Activated T-cell treated with anti-CD3 and anti-CD28 coated beads, Interleukin-2, amount 50 U/mL, for 72 hours (primary cell): Measurements from ENCODE around the gene ARHGAP15. TPM values are rescaled to one million over a fixed set of nuclear protein-coding genes. Genes with fewer than 3 reads are reported as not detected.
A peak's percentile ranks its signal among the peaks of the same experiment; 100 is the strongest.

Experiments used
- ATAC-seq, 2 donors: fragments of 150-1000 bp; cut with Tn5 transposase; replicated peaks in 1 of 2; 2 replicates each; pipeline ENCODE4 v1.10.0; 2021; ENCODE audit warnings: moderate library complexity in 2 of 2, mild to moderate bottlenecking in 1 of 2
- DNase-seq, 2 donors: peaks; one replicate each; pipeline ENCODE4 v3.0.0; 2021 to 2022; ENCODE audit warnings: mixed read lengths in 1 of 2
- H3K27ac Mint-ChIP-seq: one replicate; pipeline ENCODE4 v1.8.0; 2022; ENCODE audit warnings: mild to moderate bottlenecking, moderate library complexity, mixed read lengths
- H3K27me3 Mint-ChIP-seq: one replicate; pipeline ENCODE4 v1.8.0; 2022; ENCODE audit warnings: low read depth, mixed read lengths
- H3K36me3 Mint-ChIP-seq, 2 donors: one replicate each; pipeline ENCODE4 v1.8.0; 2022; ENCODE audit warnings: mixed read lengths in 2 of 2, mild to moderate bottlenecking in 1 of 2; ENCODE audit not compliant: insufficient read depth in 2 of 2
- H3K4me1 Mint-ChIP-seq: one replicate; pipeline ENCODE4 v1.8.0; 2022; ENCODE audit warnings: low read depth, mixed read lengths
- H3K4me3 Mint-ChIP-seq, 2 donors: one replicate each; pipeline ENCODE4 v1.8.0; 2022; ENCODE audit warnings: mild to moderate bottlenecking in 2 of 2, mixed read lengths in 2 of 2, moderate library complexity in 2 of 2
- H3K9me3 Mint-ChIP-seq, 2 donors: one replicate each; pipeline ENCODE4 v1.8.0; 2022; ENCODE audit warnings: mixed read lengths in 2 of 2
- total RNA-seq, 2 donors: library from RNA; stranded (reverse); gene quantifications; one replicate each; pipeline ENCODE4 v1.2.3, GENCODE V29; 2022

The ARHGAP15 gene
- total RNA-seq, 2 donors from 2014 or later: 94.6 to 111 TPM

- H3K4me1 Mint-ChIP-seq: peaks cover 12% of the 10 kb centered on the region
- ATAC-seq (no peak), DNase-seq (no peak)
- no peaks in the 10 kb centered on the region for H3K27me3 Mint-ChIP-seq
- H3K9me3 Mint-ChIP-seq: no peaks in the 10 kb centered on the region
- H3K4me3 Mint-ChIP-seq: no peak overlapping the region
- peaks cover 2 to 11% of the 10 kb centered on the region in 2 donors for H3K36me3 Mint-ChIP-seq
- no peak overlapping the region for H3K27ac Mint-ChIP-seq
These were observed 374.1 kb downstream of the ARHGAP15 start for GRCh38 chr2:143503280-143503679.

DNA sequence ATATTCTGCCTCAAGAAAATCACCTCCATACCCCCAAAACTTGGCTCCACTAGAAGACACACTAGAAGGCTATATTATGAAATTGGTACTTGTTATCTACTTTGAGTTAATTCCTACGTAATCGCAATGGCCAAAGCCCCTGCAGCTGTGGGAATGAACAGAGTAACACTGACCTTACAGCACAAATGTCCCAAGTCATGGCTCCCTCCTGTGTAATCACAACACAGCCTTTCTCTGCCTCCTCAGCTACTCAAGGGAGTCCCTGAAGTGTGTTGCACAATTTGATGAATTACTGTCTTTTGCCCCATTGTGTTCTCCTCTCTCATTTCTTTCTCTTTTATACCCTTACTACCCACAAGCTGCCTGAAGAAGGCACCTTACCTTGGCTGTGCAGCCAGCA, 375.2 kb downstream of the ARHGAP15 start:
- H3K27ac Mint-ChIP-seq: no peak overlapping the region
- H3K9me3 Mint-ChIP-seq: no peaks in the 10 kb centered on the region
- ATAC-seq (no peak), DNase-seq (no peak)
- H3K4me1 Mint-ChIP-seq: peaks cover 12% of the 10 kb centered on the region
- H3K36me3 Mint-ChIP-seq: peaks cover 2 to 11% of the 10 kb centered on the region in 2 donors
- H3K27me3 Mint-ChIP-seq: no peaks in the 10 kb centered on the region
- H3K4me3 Mint-ChIP-seq: no peak overlapping the region

GRCh38 chr2:143505542-143505941, 376.3 kb downstream of the ARHGAP15 start:
- DNase-seq: no peak
- Mint-ChIP-seq H3K9me3 (no peaks in the 10 kb centered on the region), H3K36me3 (peaks cover 2 to 12% of the 10 kb centered on the region in 2 donors), H3K4me1 (peaks cover 12% of the 10 kb centered on the region), H3K27ac (no peak overlapping the region), H3K27me3 (no peaks in the 10 kb centered on the region), H3K4me3 (no peak overlapping the region)
- no peak for ATAC-seq

- Mint-ChIP-seq H3K9me3 (no peaks in the 10 kb centered on the region), H3K4me3 (no peak overlapping the region), H3K27ac (no peak overlapping the region), H3K27me3 (no peaks in the 10 kb centered on the region), H3K36me3 (peaks cover 4 to 12% of the 10 kb centered on the region in 2 donors), H3K4me1 (no peaks in the 10 kb centered on the region)
- DNase-seq (peak in 1 of 2 donors; percentile 6), ATAC-seq (peak in 1 of 2 donors; percentile 34)
These were observed 383.9 kb downstream of the ARHGAP15 start for GRCh38 chr2:143513081-143513480.

GRCh38 chr2:143514413-143514812, 385.2 kb downstream of the ARHGAP15 start:
- ATAC-seq: peak in 1 of 2 donors; percentile 33
- Mint-ChIP-seq H3K4me1 (no peaks in the 10 kb centered on the region), H3K9me3 (no peaks in the 10 kb centered on the region), H3K36me3 (peaks cover 4 to 10% of the 10 kb centered on the region in 2 donors), H3K4me3 (no peak overlapping the region), H3K27me3 (no peaks in the 10 kb centered on the region), H3K27ac (no peak overlapping the region)
- no peak for DNase-seq

DNA sequence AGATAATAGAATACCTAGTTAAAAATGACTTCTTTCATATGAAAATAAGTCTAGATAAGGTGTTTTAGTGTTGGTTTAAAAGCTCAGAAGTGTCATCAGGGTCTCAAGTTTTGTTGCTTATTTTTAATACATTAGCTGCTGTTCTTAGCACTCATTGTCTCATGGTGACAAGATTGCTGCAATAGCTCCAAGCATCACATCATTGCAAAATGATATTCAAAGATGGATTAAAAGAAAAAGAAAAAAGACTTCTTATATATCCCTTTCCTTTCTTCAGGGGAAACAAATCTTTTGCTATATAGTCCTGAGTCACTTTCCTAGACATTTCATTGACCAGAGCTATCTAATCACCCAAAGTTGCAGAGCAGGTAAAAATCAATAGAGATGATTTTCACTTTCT, 386.1 kb downstream of the ARHGAP15 start:
- Mint-ChIP-seq H3K27ac (no peak overlapping the region), H3K36me3 (peaks cover 4 to 10% of the 10 kb centered on the region in 2 donors), H3K9me3 (no peaks in the 10 kb centered on the region), H3K4me1 (no peaks in the 10 kb centered on the region), H3K4me3 (no peak overlapping the region), H3K27me3 (no peaks in the 10 kb centered on the region)
- ATAC-seq (no peak), DNase-seq (no peak)

- Mint-ChIP-seq H3K4me1 (peaks cover 12% of the 10 kb centered on the region), H3K36me3 (peaks cover 4 to 10% of the 10 kb centered on the region in 2 donors), H3K4me3 (no peak overlapping the region), H3K27ac (no peak overlapping the region), H3K27me3 (no peaks in the 10 kb centered on the region), H3K9me3 (no peaks in the 10 kb centered on the region)
- ATAC-seq (no peak), DNase-seq (no peak)
These were observed 390.3 kb downstream of the ARHGAP15 start for GRCh38 chr2:143519521-143519920.

- no peak for DNase-seq
- no peak for ATAC-seq
- H3K27me3 Mint-ChIP-seq: no peaks in the 10 kb centered on the region
- H3K27ac Mint-ChIP-seq: peak overlapping the region; percentile 72
- no peaks in the 10 kb centered on the region for H3K9me3 Mint-ChIP-seq
- no peak overlapping the region for H3K4me3 Mint-ChIP-seq
- H3K36me3 Mint-ChIP-seq: peaks cover 0 to 13% of the 10 kb centered on the region in 2 donors
- peaks cover 24% of the 10 kb centered on the region for H3K4me1 Mint-ChIP-seq
These were observed 392.2 kb downstream of the ARHGAP15 start for GRCh38 chr2:143521396-143521795.

DNA sequence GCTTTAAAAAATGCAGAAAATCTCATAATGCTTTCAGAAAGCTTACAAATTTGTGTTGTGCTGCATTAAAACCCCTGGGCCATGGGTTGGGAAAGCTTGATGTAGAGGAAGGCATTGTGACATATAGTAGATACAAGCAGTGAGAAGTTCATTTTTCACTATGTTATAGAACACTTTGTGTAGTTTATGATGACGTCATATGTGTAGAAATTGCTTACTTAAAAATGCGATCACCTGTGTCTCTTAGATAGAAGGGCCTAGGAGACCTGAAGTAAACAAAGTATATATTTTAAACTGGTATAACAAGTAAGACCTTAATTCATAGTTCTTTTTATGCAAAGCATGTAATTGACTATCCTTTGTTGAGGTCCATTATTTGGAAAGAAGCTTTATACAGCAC, 393.5 kb downstream of the ARHGAP15 start:
- H3K36me3 Mint-ChIP-seq: peaks cover 0 to 10% of the 10 kb centered on the region in 2 donors
- H3K4me3 Mint-ChIP-seq: no peak overlapping the region
- H3K27me3 Mint-ChIP-seq: no peaks in the 10 kb centered on the region
- ATAC-seq (no peak), DNase-seq (no peak)
- H3K9me3 Mint-ChIP-seq: no peaks in the 10 kb centered on the region
- peaks cover 24% of the 10 kb centered on the region for H3K4me1 Mint-ChIP-seq
- H3K27ac Mint-ChIP-seq: no peak overlapping the region

- DNase-seq: no peak
- peaks cover 35% of the 10 kb centered on the region for H3K4me1 Mint-ChIP-seq
- no peak for ATAC-seq
- H3K27me3 Mint-ChIP-seq: no peaks in the 10 kb centered on the region
- H3K27ac Mint-ChIP-seq: no peak overlapping the region
- no peaks in the 10 kb centered on the region for H3K9me3 Mint-ChIP-seq
- no peak overlapping the region for H3K4me3 Mint-ChIP-seq
- peaks cover 2 to 13% of the 10 kb centered on the region in 2 donors for H3K36me3 Mint-ChIP-seq
These were observed 394.9 kb downstream of the ARHGAP15 start for GRCh38 chr2:143524119-143524553.

GRCh38 chr2:143524559-143525401, 395.6 kb downstream of the ARHGAP15 start:
- no peak for ATAC-seq
- no peak overlapping the region for H3K27ac Mint-ChIP-seq
- peaks cover 41% of the 10 kb centered on the region for H3K4me1 Mint-ChIP-seq
- H3K36me3 Mint-ChIP-seq: peaks cover 3 to 17% of the 10 kb centered on the region in 2 donors
- H3K27me3 Mint-ChIP-seq: no peaks in the 10 kb centered on the region
- H3K4me3 Mint-ChIP-seq: peak overlapping the region in 1 of 2 donors; percentile 21
- no peaks in the 10 kb centered on the region for H3K9me3 Mint-ChIP-seq
- DNase-seq: no peak

DNA sequence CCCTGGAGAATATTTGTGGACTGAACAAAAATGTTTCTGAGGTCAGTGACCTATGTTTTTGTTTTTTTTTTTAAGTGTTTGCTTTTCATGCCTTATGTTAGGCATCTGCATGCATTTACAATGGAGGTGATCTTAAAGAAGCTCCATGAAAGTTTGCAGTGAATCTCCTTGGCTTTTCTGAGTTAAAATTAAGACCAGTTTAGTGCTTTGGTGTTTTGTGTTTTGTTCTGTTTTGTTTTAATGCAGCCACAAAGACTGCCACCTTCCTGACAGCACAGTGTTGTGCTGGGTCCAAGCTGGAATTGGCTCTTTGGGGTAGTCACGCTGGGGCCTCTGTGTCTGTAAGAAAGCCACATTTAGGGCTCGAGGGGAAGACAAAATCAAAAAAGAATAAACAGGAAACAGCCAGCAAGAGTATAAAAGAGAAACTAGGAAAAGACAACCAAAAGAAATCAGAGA, 396.2 kb downstream of the ARHGAP15 start:
- DNase-seq (no peak), ATAC-seq (no peak)
- Mint-ChIP-seq H3K27ac (peak overlapping the region; percentile 9), H3K4me1 (peaks cover 41% of the 10 kb centered on the region), H3K9me3 (no peaks in the 10 kb centered on the region), H3K36me3 (peaks cover 3 to 17% of the 10 kb centered on the region in 2 donors), H3K4me3 (peak overlapping the region in 1 of 2 donors; percentile 17), H3K27me3 (no peaks in the 10 kb centered on the region)

- Mint-ChIP-seq H3K27me3 (no peaks in the 10 kb centered on the region), H3K4me3 (no peak overlapping the region), H3K36me3 (peaks cover 3 to 21% of the 10 kb centered on the region in 2 donors), H3K4me1 (peaks cover 41% of the 10 kb centered on the region), H3K9me3 (no peaks in the 10 kb centered on the region), H3K27ac (no peak overlapping the region)
- ATAC-seq: no peak
- no peak for DNase-seq
These were observed 397.3 kb downstream of the ARHGAP15 start for GRCh38 chr2:143526498-143526897.
